Measurements from ENCODE around the gene UQCC2.

The UQCC2 gene

DNA sequence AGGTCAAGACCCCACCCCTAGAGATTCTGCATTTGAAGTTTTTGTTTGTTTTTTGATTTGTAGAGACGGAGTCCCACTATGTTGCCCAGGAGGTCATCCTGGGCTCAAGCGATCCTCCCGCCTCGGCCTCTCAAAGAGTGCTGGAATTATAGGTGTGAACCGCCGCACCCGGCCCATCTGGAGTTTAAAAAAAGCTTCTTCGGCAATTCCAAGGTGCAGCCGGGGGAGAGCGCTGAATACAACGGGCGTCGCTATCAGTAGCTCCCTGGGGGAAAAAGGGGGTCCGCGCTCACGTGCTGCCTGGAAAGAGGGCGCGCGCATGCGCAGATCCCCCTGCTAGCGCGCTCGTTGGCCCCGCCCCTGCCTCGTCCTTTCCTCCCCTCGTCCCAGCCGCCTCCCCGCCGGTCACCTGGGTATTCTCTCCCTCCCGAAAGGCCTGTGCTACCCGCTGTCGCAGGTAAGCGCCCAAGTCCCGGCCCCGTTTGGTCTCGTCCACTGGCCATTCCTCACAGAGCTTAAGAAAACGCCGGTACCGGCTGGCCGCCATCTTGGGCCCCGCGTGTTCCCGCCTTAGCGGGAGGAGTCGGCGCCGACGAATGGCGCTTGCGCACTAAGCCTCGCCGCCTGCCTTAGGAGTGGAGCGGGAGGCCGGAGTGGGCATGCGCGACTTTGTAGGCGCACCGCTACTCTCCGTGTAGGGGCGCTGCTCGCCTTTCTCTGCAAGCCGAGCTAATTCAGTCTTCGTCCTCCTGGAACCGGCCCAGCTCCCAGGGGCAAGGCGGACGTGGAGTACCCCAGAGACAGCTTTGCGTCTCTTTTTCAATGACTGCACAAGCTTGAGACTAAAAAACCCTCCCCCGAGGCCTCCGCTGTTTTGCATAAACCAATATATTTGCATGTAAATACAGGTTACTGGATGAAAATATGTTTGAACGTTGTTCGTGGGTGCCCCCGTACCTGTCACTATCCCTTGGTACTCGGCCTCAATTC, at the start of gene UQCC2:
Gene UQCC2 (minus strand): TSS at position 561 of the 990 bp plus-strand sequence. CDS start 14 bp downstream, at position 547.
- DNase-seq (ENCODE audit: low read depth, low spot score), result peak; percentile 93

DNA sequence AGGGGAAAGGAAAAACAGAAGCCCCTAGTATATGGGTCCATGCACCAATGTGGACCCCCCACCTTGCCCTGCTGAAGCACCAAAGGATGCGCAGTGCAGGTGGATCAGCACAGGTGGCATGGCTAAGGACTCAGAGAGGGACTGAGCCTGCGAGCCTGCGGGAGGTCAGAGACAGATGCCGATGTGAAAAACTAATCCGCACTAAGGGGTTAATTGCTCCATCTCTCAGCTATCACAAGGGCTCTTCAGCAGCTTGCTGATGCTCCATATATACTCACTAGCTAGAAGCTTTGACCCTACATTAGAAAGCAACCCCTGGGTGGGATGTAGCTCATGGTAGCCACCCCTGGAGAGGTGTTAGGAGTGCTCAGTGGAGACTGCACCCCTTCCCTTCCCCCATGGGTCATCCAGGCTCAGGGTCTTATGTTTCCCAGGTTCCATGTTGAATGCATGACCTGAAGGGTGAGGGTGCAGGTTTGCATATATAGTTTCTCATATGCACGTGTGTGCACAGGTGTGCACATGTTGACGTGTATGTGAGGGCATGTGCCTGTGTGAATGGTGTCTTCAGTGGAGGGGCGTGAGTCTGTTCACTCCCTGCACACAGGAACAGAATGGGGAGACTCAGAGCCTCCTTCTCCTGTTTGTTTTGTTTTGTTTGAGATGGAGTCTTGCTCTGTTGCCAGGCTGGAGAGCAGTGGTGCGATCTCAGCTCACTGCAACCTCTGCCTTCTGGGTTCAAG, 48.6 kb upstream of the UQCC2 start:
- DNase-seq (ENCODE audit: low read depth, low spot score), result no peak

DNA sequence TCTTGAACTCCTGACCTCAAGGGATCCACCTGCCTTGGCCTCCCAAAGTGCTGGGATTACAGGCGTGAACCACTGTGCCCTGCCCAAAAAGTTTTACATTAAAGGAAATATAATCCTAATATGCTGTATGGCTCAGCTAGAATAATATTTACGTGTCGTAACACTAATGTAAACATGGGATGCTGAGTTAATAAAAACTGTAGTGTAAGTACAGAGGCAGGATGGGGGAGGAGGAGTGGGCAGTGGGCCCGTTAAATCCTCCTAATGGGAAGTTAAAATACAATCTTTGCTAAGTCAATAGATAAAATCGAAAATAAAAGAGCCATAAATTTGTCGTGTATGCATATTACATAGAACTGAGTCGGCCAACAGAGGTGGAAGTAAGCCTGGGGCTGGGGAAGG, 47.3 kb upstream of the UQCC2 start:
- DNase-seq (ENCODE audit: low read depth, low spot score), result no peak

DNA sequence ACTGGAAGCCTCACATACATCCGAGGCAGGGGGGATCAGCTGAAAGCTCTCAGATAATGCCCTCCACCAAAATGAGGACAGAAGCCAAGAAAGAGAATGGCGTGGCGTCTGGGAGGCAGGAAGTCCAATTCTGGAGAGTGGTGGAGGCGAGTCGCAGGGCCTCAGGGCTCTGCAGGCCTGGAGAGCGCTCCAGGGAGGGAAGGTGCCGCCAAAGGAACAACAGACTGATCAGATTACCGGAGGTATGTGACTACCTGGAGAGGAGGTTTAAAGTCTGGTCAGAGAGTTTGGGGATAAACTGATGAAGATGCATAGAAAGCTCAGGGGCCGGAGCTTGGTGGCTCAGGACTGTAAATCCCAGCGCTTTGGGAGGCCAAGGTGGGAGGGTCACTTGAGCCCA, 46.4 kb upstream of the UQCC2 start:
- no peak for DNase-seq (ENCODE audit: low read depth, low spot score)

DNA sequence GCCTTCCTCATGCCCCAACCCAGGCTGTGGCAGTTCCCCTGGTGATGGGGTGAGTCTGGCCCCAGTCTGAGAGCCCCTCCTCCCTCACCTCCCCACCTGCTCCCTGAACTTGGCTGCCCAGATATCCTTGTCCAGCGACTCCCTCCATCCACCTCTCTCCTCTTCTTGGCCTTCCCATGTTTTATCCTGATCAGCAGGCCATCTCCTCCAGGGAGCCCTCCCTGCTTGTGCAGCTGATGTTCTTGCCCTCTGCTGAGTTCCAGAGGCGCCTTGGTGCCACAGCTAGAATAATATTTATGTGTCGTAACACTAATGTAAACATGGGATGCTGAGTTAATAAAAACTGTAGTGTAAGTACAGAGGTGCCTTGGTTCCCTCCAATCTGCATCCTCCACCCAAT, 45.6 kb upstream of the UQCC2 start:
- no peak for DNase-seq (ENCODE audit: low read depth, low spot score)

DNA sequence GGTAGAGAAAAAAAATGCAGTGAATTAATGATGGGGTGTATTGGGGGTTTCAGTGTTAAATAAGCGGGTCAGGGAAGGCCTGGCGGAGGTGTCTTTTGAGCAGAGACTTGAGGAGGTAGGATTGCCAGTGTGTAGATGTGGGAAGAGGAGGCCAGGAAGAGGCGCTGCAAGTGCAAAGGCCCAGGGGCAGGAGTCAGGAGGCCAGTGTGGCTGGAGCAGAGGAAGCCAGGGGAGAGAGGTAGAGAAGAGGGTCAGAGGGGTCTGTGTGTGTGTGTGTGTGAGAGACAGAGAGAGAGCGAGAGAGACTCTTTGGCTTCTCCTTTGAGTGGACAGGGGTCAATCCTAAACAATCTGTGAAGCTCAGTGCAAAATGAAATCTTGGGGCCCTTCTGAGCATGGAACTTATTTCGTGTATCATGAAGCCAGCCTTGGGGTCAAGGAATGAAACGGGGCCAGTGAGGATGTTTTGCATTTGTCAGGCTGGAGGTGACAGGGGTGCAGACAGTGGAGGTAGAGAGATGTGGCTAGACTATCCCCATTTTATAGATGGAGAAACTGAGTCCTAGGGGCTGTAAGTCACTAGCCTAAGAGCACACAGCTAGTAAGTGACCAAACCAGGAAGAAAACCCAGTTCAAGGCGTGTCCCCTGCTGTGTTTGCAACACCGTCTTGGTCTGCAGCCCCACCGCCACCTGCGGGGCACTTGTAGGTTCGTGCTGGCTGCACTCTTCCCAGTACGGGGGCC, 44.9 kb upstream of the UQCC2 start:
- no peak for DNase-seq (ENCODE audit: low read depth, low spot score)

DNA sequence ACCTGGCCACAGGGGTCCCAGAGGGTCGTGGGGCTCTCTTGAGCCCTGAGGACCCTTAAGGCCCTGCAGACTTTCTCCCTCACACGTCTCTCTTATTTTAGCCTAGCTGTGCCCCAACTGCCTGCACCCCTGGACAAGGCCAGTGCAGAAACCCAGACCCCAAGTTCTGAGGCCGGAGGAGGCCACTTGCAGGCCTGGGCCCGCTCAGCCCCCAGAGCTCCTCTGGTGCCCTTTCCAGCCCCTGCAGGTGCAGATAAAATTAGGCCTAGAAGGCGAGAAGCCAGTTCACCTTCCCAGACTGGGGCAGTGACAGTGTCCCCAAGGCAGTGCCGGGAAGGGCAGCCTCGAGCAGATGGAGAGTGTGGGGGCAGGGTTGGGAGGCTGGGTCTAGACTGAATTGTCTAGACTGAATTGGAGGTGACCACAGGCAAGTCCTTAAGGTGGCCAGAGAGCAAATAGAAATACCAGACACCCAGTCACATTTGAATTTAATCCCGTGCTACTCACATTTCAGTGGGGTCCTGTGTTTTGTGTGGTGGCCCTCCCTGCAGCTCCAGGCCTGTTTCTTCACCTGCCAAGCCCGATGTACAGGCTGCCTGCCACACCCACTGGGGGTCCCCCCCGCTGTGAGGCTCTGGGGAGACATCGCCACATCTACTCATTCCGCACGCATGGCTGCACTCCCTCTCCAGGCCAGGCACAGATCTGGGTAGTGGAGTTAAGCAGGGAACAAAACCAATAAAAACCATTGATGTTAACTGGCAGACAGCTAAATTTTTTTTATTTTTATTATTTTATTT, 43.8 kb upstream of the UQCC2 start:
- no peak for DNase-seq (ENCODE audit: low read depth, low spot score)

DNA sequence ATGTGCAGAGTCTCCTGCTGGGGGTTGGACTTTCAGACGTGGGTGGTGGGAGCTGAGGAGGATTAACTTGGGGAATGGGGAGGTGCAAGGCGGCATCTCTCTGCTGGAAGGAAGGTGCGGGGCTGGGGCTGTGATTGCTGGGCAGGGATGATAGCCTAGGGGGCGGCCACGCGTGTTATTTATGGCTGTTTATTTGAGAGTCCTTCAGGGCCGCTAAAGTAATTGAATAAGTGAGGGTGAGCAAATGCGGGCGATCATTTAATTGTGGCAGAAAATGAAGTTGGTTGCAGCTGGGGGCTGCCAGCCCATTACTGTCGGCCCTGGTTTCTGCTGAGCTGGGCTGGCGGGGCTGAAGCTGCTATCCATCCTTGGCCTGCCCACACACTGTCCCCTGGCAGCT, 42.7 kb upstream of the UQCC2 start:
- DNase-seq (ENCODE audit: low read depth, low spot score), result no peak

DNA sequence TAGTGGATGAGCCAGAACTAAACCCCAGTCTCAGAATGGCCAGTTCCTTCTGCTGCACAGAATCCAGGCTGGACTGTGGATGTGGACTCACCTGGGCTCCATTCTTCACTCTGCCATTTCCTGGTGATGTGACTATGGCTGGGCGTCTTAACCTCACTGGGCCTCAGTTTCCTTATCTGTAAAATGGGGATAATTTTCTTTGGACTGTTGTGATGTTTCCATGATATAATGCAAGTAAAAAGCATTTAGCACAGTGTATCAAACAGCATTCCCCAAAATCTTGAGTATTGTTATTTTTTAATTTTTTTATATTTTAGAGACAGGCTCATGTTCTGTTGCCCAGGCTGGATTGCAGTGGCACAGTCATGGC, 41.1 kb upstream of the UQCC2 start:
- DNase-seq (ENCODE audit: low read depth, low spot score), result no peak

DNA sequence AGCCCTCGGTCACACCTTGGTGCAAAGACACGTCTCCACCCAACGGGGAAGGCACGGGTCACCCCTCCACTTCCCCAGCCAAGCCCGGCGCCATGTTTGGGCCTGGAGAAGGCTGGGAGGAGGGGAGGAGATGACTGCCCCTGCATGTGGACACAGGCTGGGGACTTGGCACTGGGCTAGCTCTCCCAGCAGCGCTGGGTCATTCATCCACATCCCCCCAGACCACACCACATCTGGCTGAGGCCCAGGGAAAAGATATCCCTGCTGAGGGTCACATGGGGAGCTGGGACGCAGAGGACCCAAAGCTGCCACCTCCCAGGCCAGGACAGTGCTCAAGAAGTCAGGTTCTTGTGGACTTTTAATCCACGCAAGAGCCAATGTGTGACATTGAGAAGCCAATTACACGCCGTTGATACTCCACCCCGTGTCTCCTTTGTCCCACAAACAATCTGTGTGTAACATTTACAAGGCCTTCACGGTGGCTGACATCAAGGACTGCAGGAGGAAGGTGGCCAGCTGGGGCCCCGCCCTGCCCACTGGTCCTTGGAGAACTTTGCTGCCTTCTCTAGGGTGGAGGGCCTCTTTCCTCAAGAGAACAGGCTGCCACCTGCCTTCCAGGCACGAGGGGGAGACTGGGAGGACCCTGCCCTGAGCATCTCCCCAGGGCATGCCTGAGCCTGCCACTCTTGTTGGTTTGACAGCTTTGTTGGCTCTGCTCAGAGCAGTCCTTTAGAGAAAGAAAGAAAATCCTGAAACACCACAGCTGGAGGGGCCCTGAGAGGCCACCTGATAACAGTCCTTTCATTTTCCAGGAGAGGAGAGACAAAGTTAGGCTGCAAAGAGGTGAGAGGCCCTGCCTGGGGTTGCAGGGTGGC, 40.5 kb upstream of the UQCC2 start:
- no peak for DNase-seq (ENCODE audit: low read depth, low spot score)

DNA sequence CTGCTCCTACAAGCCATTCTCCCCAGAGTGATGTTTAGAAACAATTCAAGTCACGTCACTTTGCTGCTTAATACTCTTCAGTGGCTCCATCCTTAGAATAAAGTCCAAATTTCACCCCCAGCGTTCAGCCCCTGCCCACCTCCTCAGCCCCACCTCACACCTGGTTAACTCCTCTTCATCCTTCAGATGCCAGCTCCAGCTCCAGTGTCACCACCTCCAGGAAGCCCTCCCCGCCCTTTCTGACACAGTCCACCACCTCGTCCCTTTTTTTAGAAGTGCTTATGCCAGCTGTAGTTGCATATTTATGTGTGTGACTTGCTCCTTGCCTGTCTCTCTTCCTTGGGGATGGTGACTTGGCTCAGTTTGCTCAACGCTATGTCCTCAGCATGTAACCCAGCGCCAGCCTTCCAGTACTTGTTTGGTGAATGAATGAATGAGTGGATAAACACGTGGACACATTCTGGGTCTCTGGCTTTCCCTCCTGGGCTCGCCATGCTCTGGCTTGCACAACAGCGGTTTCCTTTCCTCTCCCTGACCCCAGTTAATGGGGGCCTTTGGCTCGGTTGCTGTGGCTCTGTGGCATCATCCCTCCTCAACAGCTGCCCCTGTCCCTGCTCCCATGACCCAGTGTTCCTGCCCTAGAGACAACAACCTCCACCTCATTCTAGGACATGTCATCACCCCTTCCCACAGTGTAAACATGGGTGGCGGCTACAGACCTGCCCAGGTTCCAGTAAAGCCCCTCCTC, 38.9 kb upstream of the UQCC2 start:
- DNase-seq (ENCODE audit: low read depth, low spot score), result no peak

DNA sequence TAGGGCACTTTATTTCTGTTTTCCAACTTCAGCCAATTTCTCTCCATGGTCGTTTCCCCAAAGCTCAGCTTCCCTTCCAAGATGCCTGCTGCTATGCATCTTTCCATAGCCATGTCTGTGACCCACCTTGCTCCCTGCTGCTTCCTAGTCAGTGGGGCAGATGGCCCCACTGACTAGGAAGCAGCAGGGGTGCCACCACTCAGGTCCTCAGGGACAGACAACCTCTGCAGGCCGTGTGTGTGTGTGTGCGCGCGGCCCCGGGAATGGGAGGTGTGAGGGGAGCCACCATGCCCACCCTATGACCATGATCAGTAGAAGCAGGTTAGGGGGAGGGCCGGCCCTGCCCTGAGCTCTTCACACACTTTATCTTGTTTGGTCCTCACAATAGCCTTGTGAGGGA, 37.9 kb upstream of the UQCC2 start:
- DNase-seq (ENCODE audit: low read depth, low spot score), result no peak

DNA sequence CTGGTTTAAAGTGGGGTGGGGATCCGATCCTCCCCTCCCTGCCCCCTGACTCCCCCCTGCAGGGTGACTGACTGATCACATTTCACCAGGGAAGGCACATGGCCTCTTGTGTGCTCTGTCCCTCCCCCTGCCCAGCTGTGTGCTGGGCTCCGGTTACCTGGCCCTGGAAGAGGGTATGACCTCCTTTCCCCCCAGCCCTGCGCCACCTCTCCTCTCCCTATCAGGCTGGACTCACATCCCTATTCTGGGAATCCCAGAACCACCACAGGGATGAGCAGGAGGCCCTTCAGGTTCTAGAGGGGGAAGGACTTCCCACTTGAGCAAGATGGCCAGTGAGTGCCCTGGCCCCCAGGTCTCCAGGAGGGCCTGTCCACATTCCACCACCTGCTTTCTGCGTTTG, 37.3 kb upstream of the UQCC2 start:
- DNase-seq (ENCODE audit: low read depth, low spot score), result no peak

DNA sequence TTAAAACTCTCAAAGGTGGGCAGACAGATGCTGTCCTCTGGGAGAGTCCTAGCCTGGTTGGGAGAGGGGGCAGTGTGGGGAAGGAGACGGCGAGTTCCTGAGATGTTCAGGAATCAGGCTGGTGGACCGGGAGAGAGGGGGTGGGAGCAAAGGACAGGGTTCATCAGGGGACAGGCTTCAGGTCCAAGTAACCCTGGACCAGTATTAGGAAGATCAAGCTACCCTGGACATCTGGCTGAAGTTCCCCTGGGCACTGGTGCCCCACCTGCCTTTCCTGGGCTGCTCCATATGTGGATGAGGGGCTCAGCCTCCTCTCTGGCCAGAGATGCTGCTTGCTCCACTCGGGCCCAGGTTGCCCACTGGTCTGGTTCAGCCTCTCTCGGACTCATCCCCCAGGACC, 36.3 kb upstream of the UQCC2 start:
- no peak for DNase-seq (ENCODE audit: low read depth, low spot score)

DNA sequence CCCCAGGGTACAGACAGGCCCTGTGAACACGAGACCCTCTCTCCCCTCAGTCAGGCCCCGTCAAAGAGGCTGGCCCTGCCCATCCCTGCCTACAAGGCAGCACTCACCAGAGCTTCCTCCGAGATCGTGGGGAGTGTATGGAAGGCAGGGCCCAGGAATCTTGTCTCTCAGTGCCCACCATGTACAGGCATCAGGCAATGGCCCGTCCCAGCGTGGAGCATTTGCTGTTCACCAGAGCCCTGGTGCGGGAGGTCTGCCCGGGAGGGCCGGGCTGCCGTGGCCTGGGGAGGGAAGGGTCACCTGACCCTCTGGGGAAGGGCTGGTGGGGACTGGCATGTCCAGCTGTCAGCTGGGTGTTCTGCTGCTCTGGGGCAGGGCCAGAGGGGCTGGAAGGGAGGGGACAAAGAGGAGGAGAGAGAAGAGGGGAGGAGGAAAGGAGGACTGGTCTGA, 35.2 kb upstream of the UQCC2 start, which contains the start of gene IP6K3:
Gene IP6K3 (minus strand): TSS at position 255 of the 450 bp plus-strand sequence. CDS start 11,429 bp downstream, outside the sequence.
- no peak for DNase-seq (ENCODE audit: low read depth, low spot score)

DNA sequence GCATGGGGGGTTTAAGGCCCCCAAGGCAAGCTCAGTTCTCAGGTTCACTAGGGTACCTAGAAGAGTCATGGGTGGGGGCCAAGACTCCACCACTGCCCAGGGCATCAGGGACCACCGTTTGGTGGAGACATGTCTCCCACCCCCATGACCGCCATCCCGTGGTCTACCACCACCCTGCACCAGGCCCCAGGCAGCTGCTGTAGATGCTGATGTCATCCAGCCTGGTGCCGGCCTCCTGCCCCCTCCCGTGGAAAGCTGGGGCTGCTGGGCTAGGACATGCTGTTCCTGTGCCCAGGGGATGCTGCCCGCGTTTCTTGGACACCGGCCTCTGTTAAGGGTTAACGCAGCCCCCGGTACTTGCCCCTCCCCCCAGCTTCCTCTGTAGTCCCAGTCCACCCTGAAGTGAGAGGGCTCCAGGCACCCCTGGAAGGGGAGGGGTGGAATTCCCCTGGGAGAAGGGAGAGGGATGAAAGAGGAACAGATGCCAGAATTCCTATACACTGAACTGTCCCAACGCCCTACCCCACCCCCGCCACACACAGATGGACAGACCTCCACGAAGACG, 34.6 kb upstream of the UQCC2 start:
- no peak for DNase-seq (ENCODE audit: low read depth, low spot score)

DNA sequence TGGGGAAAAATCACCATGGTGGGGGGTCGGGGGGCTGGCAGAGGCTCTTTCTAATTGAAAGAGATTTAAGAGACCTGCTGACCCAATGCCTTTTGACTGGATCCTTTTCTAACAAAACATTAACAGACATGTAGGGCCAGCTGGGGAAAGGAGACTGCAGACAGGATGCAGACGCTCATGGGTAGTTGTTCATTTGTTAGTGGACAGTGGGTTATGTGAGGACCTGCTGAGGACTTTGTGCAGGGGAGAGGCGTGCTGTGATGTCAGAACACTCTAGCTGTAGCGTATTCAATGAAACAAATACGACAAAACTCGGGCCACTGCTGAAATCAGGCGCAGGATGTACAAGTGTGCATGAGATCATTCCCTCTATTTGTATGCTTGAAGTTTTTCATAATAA, 34.0 kb upstream of the UQCC2 start:
- DNase-seq (ENCODE audit: low read depth, low spot score), result no peak

DNA sequence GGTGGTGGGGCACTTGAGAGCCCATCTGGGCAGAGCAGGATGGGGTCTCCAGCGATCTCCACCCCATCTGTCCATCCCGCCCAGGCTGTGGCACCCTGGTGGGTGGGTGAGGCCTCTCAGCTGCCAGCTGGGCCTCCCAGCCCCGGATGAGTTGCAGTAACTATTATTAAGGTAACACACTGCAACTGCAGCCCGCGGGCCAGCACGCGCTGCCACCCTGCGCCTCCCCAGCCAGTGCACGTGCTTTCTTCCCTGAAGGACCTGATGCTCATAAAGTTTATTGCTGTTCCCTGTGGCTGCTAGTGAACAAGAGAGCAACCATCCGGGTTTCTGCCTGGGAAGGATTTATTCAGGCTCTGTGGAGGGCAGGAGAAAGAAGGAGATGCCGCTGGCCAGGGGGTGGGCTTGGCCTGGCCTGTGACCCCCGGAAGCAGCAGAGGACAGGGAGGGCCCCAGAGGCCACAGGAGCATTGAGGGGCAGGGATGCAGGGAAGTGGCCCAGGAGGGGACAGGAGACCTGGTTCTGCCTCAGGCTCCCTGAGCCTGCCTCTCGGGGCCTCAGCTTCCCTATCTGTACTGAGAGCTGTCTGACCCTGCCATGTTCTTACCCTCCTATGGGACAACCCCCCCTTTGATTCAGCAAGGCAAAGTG, 33.5 kb upstream of the UQCC2 start:
- DNase-seq (ENCODE audit: low read depth, low spot score), result no peak
